Gastroesophageal sphincter (tissue), 4 donors: ENCODE data around the gene CAPN5. TPM values are rescaled to one million over a fixed set of nuclear protein-coding genes. Genes with fewer than 3 reads are reported as not detected.

Experiments
- ATAC-seq: fragments of 150-250 bp; one replicate; pipeline ENCODE4 v1.9.1; 2016; ENCODE audit warnings: mild to moderate bottlenecking, moderate library complexity
- H3K27ac ChIP-seq, 4 donors: fragments of 200-600 bp; sonication (generic) in 3 of 4; 1 replicate in 3 of 4; 2 replicates in 1 of 4; pipeline ENCODE4 v1.5.1; 2016 to 2019
- H3K27me3 ChIP-seq: fragments of 200-600 bp; sonication (generic); one replicate; pipeline ENCODE4 v1.5.1; 2019
- H3K36me3 ChIP-seq, 2 donors: fragments of 200-600 bp; sonication (generic); one replicate each; pipeline ENCODE4 v1.5.1; 2019; ENCODE audit warnings: control low read depth in 1 of 2
- H3K4me1 ChIP-seq, 3 donors: fragments of 200-600 bp; sonication (generic); 1 replicate in 2 of 3; 2 replicates in 1 of 3; pipeline ENCODE4 v1.5.1; 2016 to 2019; ENCODE audit warnings: control low read depth in 2 of 3
- H3K4me3 ChIP-seq, 2 donors: fragments of 200-600 bp; sonication (generic); one replicate each; pipeline ENCODE4 v1.5.1; 2019; ENCODE audit warnings: mild to moderate bottlenecking in 1 of 2, moderate library complexity in 1 of 2
- H3K9me3 ChIP-seq, 3 donors: fragments of 200-600 bp; sonication (generic); one replicate each; pipeline ENCODE4 v1.5.1; 2017 to 2019; ENCODE audit warnings: control low read depth in 2 of 3
- CTCF ChIP-seq, 4 experiments: fragments of 200-600 bp in 2 of 4; fragments of 450-650 bp in 2 of 4; sonication (generic) in 1 of 4; IDR thresholded peaks; one replicate each; pipeline ENCODE4 v1.5.1; 2017 to 2019; ENCODE audit warnings: antibody characterized with exemption in 4 of 4, mild to moderate bottlenecking in 2 of 4, moderate library complexity in 2 of 4
- EP300 ChIP-seq: sonication (generic); formaldehyde crosslinking; IDR thresholded peaks from one replicate; pipeline ENCODE4 v1.6.1; 2017; ENCODE audit warnings: antibody characterized with exemption, mild to moderate bottlenecking
- POLR2A ChIP-seq, 2 donors: fragments of 450-650 bp; IDR thresholded peaks; one replicate each; pipeline ENCODE4 v1.6.1; 2017; ENCODE audit warnings: antibody characterized with exemption in 2 of 2, mild to moderate bottlenecking in 2 of 2, moderate library complexity in 1 of 2
- POLR2AphosphoS5 ChIP-seq: sonication (generic); formaldehyde crosslinking; IDR thresholded peaks from one replicate; pipeline ENCODE4 v1.6.1; 2017; ENCODE audit warnings: antibody characterized with exemption
- WGBS, 2 donors: methylation state at CpG; one replicate each; pipeline ENCODE4 v1.1.5; 2018; ENCODE audit warnings: low coverage in 1 of 2; 5-methylcytosine and 5-hydroxymethylcytosine counted together
- total RNA-seq, 4 donors: library from RNA; depleted of rRNA; stranded (reverse); fragments of >200 nt; gene quantifications; one replicate each; pipeline ENCODE4 v1.1.0, GENCODE V29; 2016

CAPN5 gene
- total RNA-seq, 4 donors from 2014 or later: 4.1 to 9.4 (median 7.7) TPM

DNA sequence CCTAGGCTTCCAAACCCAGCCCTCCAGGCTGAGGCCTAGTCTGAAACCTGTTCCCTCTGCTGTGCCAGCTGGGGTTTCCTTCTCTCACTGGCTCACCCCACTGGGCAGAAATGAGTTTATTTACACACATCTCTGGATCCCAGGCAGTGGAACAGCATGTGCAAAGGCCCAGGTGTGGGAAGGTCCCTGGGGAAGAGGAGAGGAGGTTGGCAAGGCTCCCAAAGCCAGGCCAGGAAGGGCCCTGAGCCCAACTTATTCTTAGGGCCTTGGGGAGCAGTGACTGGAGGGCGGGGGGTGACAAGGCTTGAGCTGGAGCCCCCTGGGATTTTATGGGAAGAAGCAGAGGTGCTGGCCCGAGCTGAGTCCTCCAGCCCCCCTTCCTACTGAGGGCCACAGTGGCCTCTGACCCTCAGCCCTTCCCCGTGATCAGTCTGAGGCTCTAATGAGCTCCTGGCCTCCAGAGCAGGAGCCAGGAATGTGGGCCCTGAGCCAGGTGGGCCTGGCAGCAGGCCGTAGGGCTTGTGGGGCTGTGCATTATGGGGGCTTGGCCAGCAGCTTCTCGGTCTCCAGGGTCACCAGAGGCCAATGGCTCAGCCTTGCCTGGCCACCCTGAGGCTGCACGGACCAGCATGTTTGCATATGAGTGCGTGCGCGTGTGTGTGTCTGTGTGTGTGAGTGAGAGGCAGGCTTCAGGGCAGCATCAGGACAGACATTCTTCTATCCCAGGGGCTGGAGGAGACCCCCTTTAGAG is 64.2 kb downstream of the CAPN5 start:
- no peak overlapping the region for H3K4me3 ChIP-seq
- 0% methylated on average over 1 of the region's 9 CpGs; no CpG with 5 or more reads in 1 of the 2 donors for WGBS, 2 donors
- H3K36me3 ChIP-seq: no peaks in the 10 kb centered on the region
- TF ChIP-seq POLR2A (IDR thresholded peaks at IDR 0.05) (no peak), POLR2AphosphoS5 (no peak), EP300 (no peak), CTCF (IDR thresholded peaks at IDR 0.05) (no peak)
- peaks cover 0 to 46% (median 8%) of the 10 kb centered on the region in 3 donors for H3K4me1 ChIP-seq
- ATAC-seq: no peak
- peaks cover 14% of the 10 kb centered on the region for H3K27me3 ChIP-seq
- H3K9me3 ChIP-seq: no peaks in the 10 kb centered on the region
- no peak overlapping the region for H3K27ac ChIP-seq

DNA sequence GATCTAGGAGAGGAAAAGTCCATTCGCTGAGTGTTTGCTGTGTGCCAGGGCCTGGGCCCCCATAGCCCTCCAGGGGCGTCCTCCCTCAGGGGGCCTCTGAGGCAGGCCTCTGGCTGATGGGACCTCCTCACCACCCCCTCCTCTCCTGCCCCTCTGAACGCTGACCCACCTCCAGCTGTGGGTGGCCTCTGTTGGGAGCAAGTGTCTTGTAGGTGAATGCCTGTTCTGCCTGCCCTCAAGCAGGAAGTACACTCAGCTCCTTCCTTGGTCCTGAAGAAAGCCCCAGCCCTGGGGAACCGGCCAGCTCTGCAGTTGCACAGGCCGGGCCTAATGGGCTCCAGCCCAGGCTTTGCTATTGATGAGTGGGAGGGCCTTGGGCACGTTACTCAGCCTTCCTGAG is 64.8 kb downstream of the CAPN5 start:
- ATAC-seq: no peak

DNA sequence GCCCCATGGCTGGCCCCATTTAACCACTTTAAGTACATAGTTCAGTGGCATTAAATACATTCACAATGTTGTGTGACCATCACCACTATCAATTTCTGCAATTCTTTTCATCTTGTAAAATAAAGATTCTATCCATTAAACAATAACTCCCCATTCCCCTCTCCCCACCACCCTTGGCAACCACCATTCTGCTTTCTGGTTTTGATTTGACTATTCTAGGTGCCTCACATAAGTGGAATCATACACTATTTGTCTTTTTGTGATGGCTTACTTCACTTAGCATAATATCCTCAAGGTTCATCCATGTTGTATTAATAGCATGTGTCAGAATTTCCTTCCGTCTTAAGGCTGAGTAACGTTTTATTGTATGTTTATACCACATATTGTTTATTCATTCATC is 68.3 kb downstream of the CAPN5 start:
- WGBS, 2 donors: 14 to 22% methylated on average over 1 of the region's 2 CpGs
- no peak for TF ChIP-seq CTCF (IDR thresholded peaks at IDR 0.05)
- TF ChIP-seq POLR2A (IDR thresholded peaks at IDR 0.05): no peak
- TF ChIP-seq EP300: no peak
- TF ChIP-seq POLR2AphosphoS5: no peak

More for the DNA sequence above, 64.8 kb downstream of the CAPN5 start:
- Histone ChIP-seq H3K4me1 (peaks cover 0 to 44% (median 8%) of the 10 kb centered on the region in 3 donors), H3K9me3 (no peaks in the 10 kb centered on the region), H3K36me3 (no peaks in the 10 kb centered on the region), H3K27ac (no peak overlapping the region), H3K4me3 (no peak overlapping the region), H3K27me3 (peaks cover 17% of the 10 kb centered on the region)
- no CpG with 5 or more reads among the region's 6 CpGs for WGBS, 2 donors
- TF ChIP-seq EP300 (no peak), POLR2AphosphoS5 (no peak), CTCF (IDR thresholded peaks at IDR 0.05) (no peak), POLR2A (IDR thresholded peaks at IDR 0.05) (no peak)

DNA sequence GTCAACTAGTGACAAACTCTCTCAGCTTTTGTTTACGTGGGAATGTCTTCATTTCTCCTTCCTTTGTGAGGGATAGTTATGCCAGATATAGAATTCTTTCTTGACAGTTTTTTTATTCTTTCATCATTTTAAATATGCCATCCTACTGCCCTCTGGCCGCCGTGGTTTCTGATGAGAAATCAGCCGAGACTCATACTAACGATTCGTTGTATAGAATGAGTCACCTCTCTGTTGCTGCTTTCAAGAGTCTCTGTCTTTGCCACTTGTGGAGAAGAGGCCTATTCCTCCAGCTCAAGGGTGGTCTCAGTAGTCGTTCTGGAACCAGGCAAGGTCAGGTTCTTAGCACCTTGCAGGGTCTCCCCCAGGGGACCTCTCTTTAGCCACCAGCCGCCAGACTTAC is 69.3 kb downstream of the CAPN5 start:
- Histone ChIP-seq H3K36me3 (no peaks in the 10 kb centered on the region), H3K4me3 (no peak overlapping the region), H3K27me3 (peaks cover 19% of the 10 kb centered on the region), H3K9me3 (no peaks in the 10 kb centered on the region), H3K4me1 (peaks cover 0 to 27% (median 5%) of the 10 kb centered on the region in 3 donors), H3K27ac (no peak overlapping the region)
- no peak for TF ChIP-seq POLR2AphosphoS5
- TF ChIP-seq CTCF (IDR thresholded peaks at IDR 0.05): no peak
- no peak for TF ChIP-seq POLR2A (IDR thresholded peaks at IDR 0.05)
- TF ChIP-seq EP300: no peak
- WGBS, 2 donors: 79 to 100% methylated on average over 1 to 4 of the region's 8 CpGs
- ATAC-seq: no peak

More for the DNA sequence above, 68.3 kb downstream of the CAPN5 start:
- no peak overlapping the region for H3K4me3 ChIP-seq
- H3K27ac ChIP-seq: no peak overlapping the region
- no peaks in the 10 kb centered on the region for H3K9me3 ChIP-seq
- H3K27me3 ChIP-seq: peaks cover 19% of the 10 kb centered on the region
- peaks cover 0 to 30% (median 4%) of the 10 kb centered on the region in 3 donors for H3K4me1 ChIP-seq
- no peaks in the 10 kb centered on the region for H3K36me3 ChIP-seq
- ATAC-seq: no peak
